Uterus (tissue), 4 donors: Measurements from ENCODE around the gene AKR1A1. TPM values are rescaled to one million over a fixed set of nuclear protein-coding genes. Genes with fewer than 3 reads are reported as not detected.
"Not testable (repeated sequence)": the region's sequence is repeated elsewhere in the genome, so short reads cannot be mapped to it uniquely, and the experiment has no call there.

Experiments
- DNase-seq, 2 donors: peaks; one replicate each; pipeline ENCODE4 v3.0.0-alpha.2; 2019 to 2020
- H3K27ac ChIP-seq, 2 donors: fragments of 200-600 bp; sonication (generic); 1 replicate in 1 of 2; 2 replicates in 1 of 2; pipeline ENCODE4 v1.5.1; 2016 to 2018
- H3K27me3 ChIP-seq, 2 donors: fragments of 200-600 bp; sonication (generic); one replicate each; pipeline ENCODE4 v1.5.1; 2018 to 2019; ENCODE audit warnings: control low read depth in 1 of 2
- H3K36me3 ChIP-seq, 2 donors: fragments of 200-600 bp; sonication (generic); one replicate each; pipeline ENCODE4 v1.5.1; 2019; ENCODE audit warnings: control low read depth in 1 of 2
- H3K4me1 ChIP-seq, 2 donors: fragments of 200-600 bp; sonication (generic); one replicate each; pipeline ENCODE4 v1.5.1; 2018 to 2019; ENCODE audit warnings: control low read depth in 1 of 2
- H3K4me3 ChIP-seq, 2 donors: fragments of 200-600 bp; sonication (generic); 1 replicate in 1 of 2; 2 replicates in 1 of 2; pipeline ENCODE4 v1.5.1; 2018 to 2019; ENCODE audit warnings: mild to moderate bottlenecking in 1 of 2
- H3K9me3 ChIP-seq, 2 donors: fragments of 200-600 bp; sonication (generic); one replicate each; pipeline ENCODE4 v1.5.1; 2019; ENCODE audit warnings: control low read depth in 1 of 2
- CTCF ChIP-seq, 4 experiments: fragments of 200-600 bp in 2 of 4; fragments of 450-650 bp in 2 of 4; sonication (generic) in 2 of 4; IDR thresholded peaks; one replicate each; pipeline ENCODE4 v1.5.1; 2016 to 2019; ENCODE audit warnings: antibody characterized with exemption in 4 of 4, mild to moderate bottlenecking in 2 of 4, moderate library complexity in 1 of 4
- POLR2A ChIP-seq, 2 donors: fragments of 450-650 bp; IDR thresholded peaks; one replicate each; pipeline ENCODE4 v1.6.1; 2016; ENCODE audit warnings: antibody characterized with exemption in 2 of 2, mild to moderate bottlenecking in 1 of 2, moderate library complexity in 1 of 2
- intact Hi-C: fragments of 100-400 bp; cut with DNase I; formaldehyde crosslinking; loops from one replicate; pipeline ENCODE4 v1.15.1; 2023; ENCODE audit warnings: low total_unique reads
- total RNA-seq, 4 donors: library from RNA; depleted of rRNA in 3 of 4; stranded (reverse); fragments of >200 nt in 3 of 4; gene quantifications; one replicate each; pipeline versions ENCODE4 v1.1.0 to v1.2.4, GENCODE V29; 2014 to 2023
- donor health status: DM: yes; HTN: yes; CAD: no.

Gene AKR1A1
- total RNA-seq, 4 donors from 2014 or later = 75.3 to 162 (median 106) TPM

DNA sequence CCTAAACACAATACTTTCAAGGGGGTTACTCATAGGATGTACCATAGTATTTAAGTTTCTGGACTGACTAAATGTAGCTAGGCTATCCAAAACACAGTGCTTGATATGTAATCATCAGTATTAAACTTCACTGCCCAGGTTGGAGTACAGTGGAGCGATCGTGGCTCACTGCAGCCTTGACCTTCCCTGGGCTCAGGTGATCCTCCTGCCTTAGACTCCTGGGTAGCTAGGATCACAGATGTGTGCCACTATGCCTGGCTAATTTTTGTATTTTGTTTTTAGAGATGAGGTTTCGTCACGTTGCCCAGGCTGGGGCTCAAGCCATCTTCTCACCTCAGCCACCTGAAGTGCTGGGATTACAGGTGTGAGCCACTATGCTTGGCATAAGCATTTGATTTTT, 43.8 kb downstream of the AKR1A1 start:
- TF ChIP-seq CTCF (IDR thresholded peaks at IDR 0.05) = no peak
- no peak for TF ChIP-seq POLR2A (IDR thresholded peaks at IDR 0.05)
- intact Hi-C loops = no loop called here
- Histone ChIP-seq H3K9me3 (no peaks in the 10 kb centered on the region), H3K4me3 (no peak overlapping the region), H3K36me3 (no peaks in the 10 kb centered on the region), H3K4me1 (no peaks in the 10 kb centered on the region), H3K27ac (no peak overlapping the region), H3K27me3 (no peaks in the 10 kb centered on the region)
- no peak for DNase-seq

- H3K36me3 ChIP-seq, H3K9me3 ChIP-seq, intact Hi-C loops, H3K27me3 ChIP-seq, H3K4me1 ChIP-seq, H3K27ac ChIP-seq, H3K4me3 ChIP-seq, DNase-seq: not testable (repeated sequence)
Measured at GRCh38 chr1:45596765-45597164, 46.1 kb downstream of the AKR1A1 start.

DNA sequence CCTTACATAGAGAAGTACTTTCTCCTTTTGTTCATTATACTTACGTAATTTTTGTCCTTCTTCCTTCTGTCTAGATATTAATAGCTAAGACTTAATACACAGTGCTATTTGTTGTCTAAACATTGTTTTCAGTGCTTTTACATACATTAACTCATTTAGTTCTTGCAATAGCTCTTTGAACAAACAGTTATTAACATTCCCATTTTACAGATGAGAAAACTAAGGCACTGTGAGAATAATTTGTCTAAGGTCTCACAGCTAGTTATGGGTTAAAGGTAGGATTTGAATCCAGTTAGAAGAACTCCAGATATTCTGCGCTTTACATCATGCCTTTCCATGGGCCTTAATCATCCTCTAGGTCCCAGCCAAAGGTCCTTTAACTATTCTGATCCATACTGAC, 53.6 kb downstream of the AKR1A1 start:
- Histone ChIP-seq H3K27ac (no peak overlapping the region), H3K4me1 (no peaks in the 10 kb centered on the region), H3K9me3 (no peaks in the 10 kb centered on the region), H3K27me3 (no peaks in the 10 kb centered on the region), H3K36me3 (no peaks in the 10 kb centered on the region), H3K4me3 (no peak overlapping the region)
- TF ChIP-seq CTCF (IDR thresholded peaks at IDR 0.05) (no peak), POLR2A (IDR thresholded peaks at IDR 0.05) (no peak)
- no peak for DNase-seq
- intact Hi-C loops = no loop called here

DNA sequence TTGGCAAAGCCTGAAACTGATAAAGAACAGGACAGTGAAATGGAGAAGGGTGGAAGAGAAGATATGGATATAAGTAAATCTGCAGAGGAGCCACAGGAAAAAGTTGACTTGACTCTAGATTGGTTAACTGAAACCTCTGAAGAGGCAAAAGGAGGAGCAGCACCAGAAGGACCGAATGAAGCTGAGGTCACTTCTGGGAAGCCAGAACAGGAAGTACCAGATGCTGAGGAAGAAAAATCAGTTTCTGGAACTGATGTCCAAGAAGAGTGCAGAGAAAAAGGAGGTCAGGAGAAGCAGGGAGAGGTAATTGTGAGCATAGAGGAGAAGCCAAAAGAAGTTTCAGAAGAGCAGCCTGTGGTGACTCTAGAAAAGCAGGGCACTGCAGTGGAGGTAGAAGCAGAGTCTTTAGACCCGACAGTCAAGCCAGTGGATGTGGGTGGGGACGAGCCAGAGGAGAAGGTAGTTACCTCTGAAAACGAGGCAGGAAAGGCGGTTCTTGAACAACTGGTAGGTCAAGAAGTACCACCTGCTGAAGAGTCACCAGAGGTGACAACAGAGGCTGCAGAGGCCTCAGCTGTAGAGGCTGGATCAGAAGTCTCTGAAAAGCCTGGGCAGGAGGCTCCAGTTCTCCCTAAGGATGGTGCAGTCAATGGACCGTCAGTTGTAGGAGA, 56.9 kb downstream of the AKR1A1 start:
- H3K36me3 ChIP-seq = no peaks in the 10 kb centered on the region
- no peaks in the 10 kb centered on the region for H3K9me3 ChIP-seq

DNA sequence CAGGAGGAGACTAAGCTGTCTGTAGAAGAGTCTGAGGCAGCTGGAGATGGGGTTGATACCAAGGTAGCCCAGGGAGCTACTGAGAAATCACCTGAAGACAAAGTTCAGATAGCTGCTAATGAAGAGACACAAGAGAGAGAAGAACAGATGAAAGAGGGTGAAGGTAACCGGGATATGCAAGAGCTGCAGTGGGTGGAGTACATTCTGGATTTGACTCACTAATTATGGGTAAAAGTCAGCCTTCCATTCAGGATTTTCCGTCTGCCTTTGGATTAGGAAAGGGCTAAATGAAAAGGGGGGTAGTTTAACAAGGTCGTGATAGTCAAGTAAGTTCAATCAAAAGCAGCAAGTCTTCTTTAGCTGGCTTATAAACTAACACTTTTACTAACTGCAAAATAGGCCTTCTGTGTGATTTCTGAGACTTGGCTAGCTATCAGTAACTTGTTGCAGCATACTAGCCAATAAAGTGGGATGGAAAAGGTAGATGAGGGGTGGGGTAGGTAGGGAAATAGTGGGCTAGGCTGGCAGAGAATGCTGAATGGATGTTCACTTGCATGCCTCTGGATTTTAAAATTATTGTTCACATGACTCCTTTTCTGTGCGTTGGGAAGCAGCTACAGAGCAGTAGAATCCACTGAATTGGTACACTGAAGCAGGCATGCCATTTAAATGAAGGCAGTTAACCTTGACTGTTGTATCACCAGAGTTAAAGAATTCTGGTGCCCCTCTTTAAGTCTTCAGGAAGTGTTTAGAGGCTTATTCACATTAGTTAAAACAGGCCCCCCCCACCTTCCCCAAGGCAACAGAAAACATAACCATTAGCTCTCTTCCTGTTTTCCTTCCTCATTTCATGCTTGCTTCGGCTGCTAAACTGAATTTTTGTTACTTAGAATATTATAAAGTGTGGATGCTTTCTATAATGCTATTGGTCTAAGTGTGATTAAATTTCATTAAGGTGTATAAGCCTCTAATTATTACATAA, 57.8 kb downstream of the AKR1A1 start:
- Histone ChIP-seq H3K4me3 (no peak overlapping the region), H3K4me1 (no peaks in the 10 kb centered on the region), H3K36me3 (no peaks in the 10 kb centered on the region), H3K9me3 (no peaks in the 10 kb centered on the region), H3K27ac (no peak overlapping the region), H3K27me3 (no peaks in the 10 kb centered on the region)
- TF ChIP-seq POLR2A (IDR thresholded peaks at IDR 0.05) = no peak
- no peak for TF ChIP-seq CTCF (IDR thresholded peaks at IDR 0.05)
- intact Hi-C loops = no loop called here
- no peak for DNase-seq

More for the DNA sequence above, 56.9 kb downstream of the AKR1A1 start:
- no peaks in the 10 kb centered on the region for H3K4me1 ChIP-seq
- no peaks in the 10 kb centered on the region for H3K27me3 ChIP-seq
- H3K27ac ChIP-seq = no peak overlapping the region
- intact Hi-C loops = no loop called here
- no peak overlapping the region for H3K4me3 ChIP-seq
- no peak for DNase-seq
- no peak for TF ChIP-seq CTCF (IDR thresholded peaks at IDR 0.05)
- no peak for TF ChIP-seq POLR2A (IDR thresholded peaks at IDR 0.05)
